Measurements from ENCODE around the gene SMIM23. TPM values are rescaled to one million over a fixed set of nuclear protein-coding genes. Genes with fewer than 3 reads are reported as not detected.

The SMIM23 gene
- total and polyA plus RNA-seq, 2 experiments from 2014 or later: not detected

DNA sequence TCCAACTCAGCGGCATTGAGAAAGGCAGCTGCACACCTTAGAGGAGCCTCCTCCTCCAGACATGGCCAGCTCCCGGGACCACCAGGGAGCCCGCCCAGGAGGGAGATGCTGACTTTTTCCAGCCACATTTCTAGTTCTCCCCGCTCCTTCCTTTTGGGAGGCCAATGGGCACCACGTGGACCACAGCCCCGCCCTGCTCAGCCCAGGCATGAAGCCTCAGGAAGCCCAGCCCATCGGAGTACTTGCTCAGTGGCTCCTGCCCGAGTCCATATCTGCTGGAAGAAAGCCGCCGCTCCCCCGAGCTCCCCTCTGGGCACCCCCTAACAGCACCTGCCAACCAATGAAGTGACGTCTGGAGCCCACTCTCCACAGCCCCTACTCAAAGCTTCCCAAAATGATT, 52.4 kb downstream of the SMIM23 start:
- Mint-ChIP-seq H3K4me1 (peaks cover 13% of the 10 kb centered on the region), H3K4me3 (no peak overlapping the region), H3K27me3 (ENCODE audit: insufficient read depth, low read depth, poor library complexity) (peaks cover 8% of the 10 kb centered on the region), H3K27ac (no peak overlapping the region), H3K9me3 (peaks cover 4% of the 10 kb centered on the region; the same call in 1 of the 3 replicates), H3K36me3 (ENCODE audit: low read depth) (no peaks in the 10 kb centered on the region)
- Histone ChIP-seq H3K4me1 (ENCODE audit: insufficient read depth) (no peaks in the 10 kb centered on the region; the same call in 1 of the 2 replicates), H2AFZ (no peak overlapping the region), H3K9me2 (ENCODE audit: insufficient read depth) (no peaks in the 10 kb centered on the region), H3K4me3 (no peak overlapping the region), H3F3A (replicated peaks; ENCODE audit: low read depth) (no peaks in the 10 kb centered on the region), H3K27me3 (ENCODE audit: insufficient read depth) (no peaks in the 10 kb centered on the region), H4K20me1 (replicated peaks; ENCODE audit: insufficient read depth) (no peaks in the 10 kb centered on the region), H3K36me3 (ENCODE audit: insufficient read depth) (no peaks in the 10 kb centered on the region), H3K4me2 (no peak overlapping the region), H3K27ac (ENCODE audit: low read depth) (no peak overlapping the region), H3K79me2 (replicated peaks; ENCODE audit: insufficient read depth) (no peaks in the 10 kb centered on the region)
- no peak for DNase-seq (ENCODE audit: low spot score)
- no peak for ATAC-seq
- TF ChIP-seq, protein P1, sequence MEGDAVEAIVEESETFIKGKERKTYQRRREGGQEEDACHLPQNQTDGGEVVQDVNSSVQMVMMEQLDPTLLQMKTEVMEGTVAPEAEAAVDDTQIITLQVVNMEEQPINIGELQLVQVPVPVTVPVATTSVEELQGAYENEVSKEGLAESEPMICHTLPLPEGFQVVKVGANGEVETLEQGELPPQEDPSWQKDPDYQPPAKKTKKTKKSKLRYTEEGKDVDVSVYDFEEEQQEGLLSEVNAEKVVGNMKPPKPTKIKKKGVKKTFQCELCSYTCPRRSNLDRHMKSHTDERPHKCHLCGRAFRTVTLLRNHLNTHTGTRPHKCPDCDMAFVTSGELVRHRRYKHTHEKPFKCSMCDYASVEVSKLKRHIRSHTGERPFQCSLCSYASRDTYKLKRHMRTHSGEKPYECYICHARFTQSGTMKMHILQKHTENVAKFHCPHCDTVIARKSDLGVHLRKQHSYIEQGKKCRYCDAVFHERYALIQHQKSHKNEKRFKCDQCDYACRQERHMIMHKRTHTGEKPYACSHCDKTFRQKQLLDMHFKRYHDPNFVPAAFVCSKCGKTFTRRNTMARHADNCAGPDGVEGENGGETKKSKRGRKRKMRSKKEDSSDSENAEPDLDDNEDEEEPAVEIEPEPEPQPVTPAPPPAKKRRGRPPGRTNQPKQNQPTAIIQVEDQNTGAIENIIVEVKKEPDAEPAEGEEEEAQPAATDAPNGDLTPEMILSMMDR (conservative IDR thresholded peaks at IDR 0.05; ENCODE audit: low read depth in 2 of 2): no peak
- TF ChIP-seq JUNB (IDR thresholded peaks at IDR 0.05; ENCODE audit: unreplicated experiment): no peak
- TF ChIP-seq, protein P2, sequence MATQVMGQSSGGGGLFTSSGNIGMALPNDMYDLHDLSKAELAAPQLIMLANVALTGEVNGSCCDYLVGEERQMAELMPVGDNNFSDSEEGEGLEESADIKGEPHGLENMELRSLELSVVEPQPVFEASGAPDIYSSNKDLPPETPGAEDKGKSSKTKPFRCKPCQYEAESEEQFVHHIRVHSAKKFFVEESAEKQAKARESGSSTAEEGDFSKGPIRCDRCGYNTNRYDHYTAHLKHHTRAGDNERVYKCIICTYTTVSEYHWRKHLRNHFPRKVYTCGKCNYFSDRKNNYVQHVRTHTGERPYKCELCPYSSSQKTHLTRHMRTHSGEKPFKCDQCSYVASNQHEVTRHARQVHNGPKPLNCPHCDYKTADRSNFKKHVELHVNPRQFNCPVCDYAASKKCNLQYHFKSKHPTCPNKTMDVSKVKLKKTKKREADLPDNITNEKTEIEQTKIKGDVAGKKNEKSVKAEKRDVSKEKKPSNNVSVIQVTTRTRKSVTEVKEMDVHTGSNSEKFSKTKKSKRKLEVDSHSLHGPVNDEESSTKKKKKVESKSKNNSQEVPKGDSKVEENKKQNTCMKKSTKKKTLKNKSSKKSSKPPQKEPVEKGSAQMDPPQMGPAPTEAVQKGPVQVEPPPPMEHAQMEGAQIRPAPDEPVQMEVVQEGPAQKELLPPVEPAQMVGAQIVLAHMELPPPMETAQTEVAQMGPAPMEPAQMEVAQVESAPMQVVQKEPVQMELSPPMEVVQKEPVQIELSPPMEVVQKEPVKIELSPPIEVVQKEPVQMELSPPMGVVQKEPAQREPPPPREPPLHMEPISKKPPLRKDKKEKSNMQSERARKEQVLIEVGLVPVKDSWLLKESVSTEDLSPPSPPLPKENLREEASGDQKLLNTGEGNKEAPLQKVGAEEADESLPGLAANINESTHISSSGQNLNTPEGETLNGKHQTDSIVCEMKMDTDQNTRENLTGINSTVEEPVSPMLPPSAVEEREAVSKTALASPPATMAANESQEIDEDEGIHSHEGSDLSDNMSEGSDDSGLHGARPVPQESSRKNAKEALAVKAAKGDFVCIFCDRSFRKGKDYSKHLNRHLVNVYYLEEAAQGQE (IDR thresholded peaks at IDR 0.05; ENCODE audit: unreplicated experiment): no peak
- TF ChIP-seq ZNF331 (CRISPR knock-in tag; IDR thresholded peaks at IDR 0.05; ENCODE audit: low read depth): no peak
- TF ChIP-seq EZH2phosphoT487 (IDR thresholded peaks at IDR 0.05; ENCODE audit: unreplicated experiment): no peak
- TF ChIP-seq, protein P3, sequence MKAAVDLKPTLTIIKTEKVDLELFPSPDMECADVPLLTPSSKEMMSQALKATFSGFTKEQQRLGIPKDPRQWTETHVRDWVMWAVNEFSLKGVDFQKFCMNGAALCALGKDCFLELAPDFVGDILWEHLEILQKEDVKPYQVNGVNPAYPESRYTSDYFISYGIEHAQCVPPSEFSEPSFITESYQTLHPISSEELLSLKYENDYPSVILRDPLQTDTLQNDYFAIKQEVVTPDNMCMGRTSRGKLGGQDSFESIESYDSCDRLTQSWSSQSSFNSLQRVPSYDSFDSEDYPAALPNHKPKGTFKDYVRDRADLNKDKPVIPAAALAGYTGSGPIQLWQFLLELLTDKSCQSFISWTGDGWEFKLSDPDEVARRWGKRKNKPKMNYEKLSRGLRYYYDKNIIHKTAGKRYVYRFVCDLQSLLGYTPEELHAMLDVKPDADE (IDR thresholded peaks at IDR 0.05): no peak
- no peak for TF ChIP-seq EZH2 (IDR thresholded peaks at IDR 0.05; ENCODE audit: low read depth, unreplicated experiment)
- no peak for TF ChIP-seq NANOG (IDR thresholded peaks at IDR 0.05; ENCODE audit: borderline replicate concordance)
- no peak for TF ChIP-seq CREB1 (CRISPR knock-in tag; IDR thresholded peaks at IDR 0.05; ENCODE audit: low read depth)
- no peak for TF ChIP-seq ZNF462 (CRISPR knock-in tag; IDR thresholded peaks at IDR 0.05)
